Right cardiac atrium (tissue), 5 donors: ENCODE data around the gene HOXB2. TPM values are rescaled to one million over a fixed set of nuclear protein-coding genes. Genes with fewer than 3 reads are reported as not detected.
A peak's percentile ranks its signal among the peaks of the same experiment; 100 is the strongest.

Experiments
- ATAC-seq, 2 donors: fragments of 200-7000 bp; cut with Tn5 transposase; one replicate each; pipeline versions ENCODE4 v1.8.0 to v1.9.1; 2020; ENCODE audit warnings: moderate library complexity in 2 of 2, mild to moderate bottlenecking in 1 of 2
- DNase-seq, 3 donors: peaks; one replicate each; pipeline ENCODE4 v3.0.0-alpha.2; 2020
- H3K27ac ChIP-seq: one replicate; pipeline ENCODE4 v1.5.1; 2013; ENCODE audit warnings: mild to moderate bottlenecking, low read length, control low read depth, moderate library complexity
- H3K27me3 ChIP-seq: one replicate; pipeline ENCODE4 v1.6.1; 2013; ENCODE audit not compliant: control insufficient read depth, insufficient read depth
- H3K4me1 ChIP-seq: one replicate; pipeline ENCODE4 v1.6.1; 2013; ENCODE audit warnings: low read length; ENCODE audit not compliant: control insufficient read depth, insufficient read depth
- H3K4me3 ChIP-seq: one replicate; pipeline ENCODE4 v1.5.1; 2013; ENCODE audit warnings: low read length, control low read depth
- H3K9me3 ChIP-seq: one replicate; pipeline ENCODE4 v1.6.1; 2013; ENCODE audit warnings: low read length; ENCODE audit not compliant: control insufficient read depth
- WGBS: extraction: QIAGEN DNeasy Blood & Tissue Kit; methylation state at CpG from one replicate; pipeline ENCODE4 v1.1.7; 2013; 5-methylcytosine and 5-hydroxymethylcytosine counted together
- intact Hi-C, 4 donors: fragments of 100-400 bp; cut with DNase I; formaldehyde crosslinking; loops; one replicate each; pipeline versions ENCODE4 v1.11.0 to v1.14.0; 2022 to 2023
- polyA plus RNA-seq: library from polyadenylated mRNA; stranded (reverse); fragments of 200-250 nt; gene quantifications from one replicate; pipeline ENCODE4 v1.2.3, GENCODE V29; 2013
- total RNA-seq, 4 donors: library from RNA; stranded (reverse); fragmentation: NEBNext Ultra II Directional; extraction: Animal tissue kit (Norgen Biotek cat#: 25700); gene quantifications; one replicate each; pipeline ENCODE4 v1.2.1, GENCODE V29; 2021
- donor health status: healthy with polysubstance abuse.
- donor health status: DM: no; HTN: yes; CAD: no.
- donor health status: DM: no; HTN: no; CAD: no.
- donor health status: DM: no; HTN: yes; CAD: no; lungs with severe emphysema.
- donor health status: DM: yes; HTN: yes; CAD: no.

HOXB2 gene
- total and polyA plus RNA-seq, 5 donors: 2.4 to 9.9 (median 5.5) TPM

DNA sequence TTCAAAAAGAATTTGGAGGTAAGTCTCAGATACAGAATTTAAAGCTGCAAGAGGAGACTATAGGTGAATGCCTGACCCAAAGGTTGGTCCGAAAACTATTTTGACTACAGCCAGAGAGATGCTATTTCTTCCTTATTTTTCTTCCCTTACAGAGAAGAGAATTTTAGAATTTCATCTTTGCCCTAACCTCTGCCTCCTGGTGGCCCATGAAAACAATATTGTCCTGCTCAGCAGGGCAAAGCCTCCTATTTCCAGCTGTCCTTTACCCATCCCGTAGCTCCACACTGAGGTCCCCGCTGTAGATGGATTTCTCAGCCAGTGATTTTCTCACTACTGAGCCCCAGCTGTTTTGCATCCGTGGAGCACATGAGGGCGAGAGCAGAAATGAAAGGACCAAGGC, 38.7 kb downstream of the HOXB2 start:
- H3K9me3 ChIP-seq: no peaks in the 10 kb centered on the region
- peaks cover 5% of the 10 kb centered on the region for H3K27me3 ChIP-seq
- DNase-seq (no peak), ATAC-seq (no peak)
- intact Hi-C loops: no loop called here
- H3K4me1 ChIP-seq: no peaks in the 10 kb centered on the region
- 77% methylated on average over 5 of the region's 5 CpGs for WGBS
- H3K27ac ChIP-seq: no peak overlapping the region
- H3K4me3 ChIP-seq: no peak overlapping the region

DNA sequence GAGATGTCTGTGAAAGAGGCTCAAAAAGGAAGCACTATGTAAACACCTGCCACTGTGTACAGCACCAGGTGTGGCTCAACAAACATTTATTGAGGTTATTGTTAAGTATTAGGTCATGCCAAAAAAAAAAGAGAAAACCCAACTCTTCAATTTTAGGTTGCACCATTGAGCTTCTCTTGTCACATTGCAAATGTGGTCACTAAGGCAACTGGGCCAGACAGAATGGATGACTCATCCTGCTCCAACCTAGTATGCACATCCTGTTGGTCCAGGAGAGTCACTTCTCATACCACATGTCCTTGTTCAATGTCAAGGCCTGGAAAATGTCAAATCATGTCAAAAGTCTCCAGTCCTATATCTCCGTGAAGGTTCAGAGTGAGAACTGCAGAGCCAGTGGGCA, 39.1 kb downstream of the HOXB2 start:
- Histone ChIP-seq H3K27me3 (peaks cover 4% of the 10 kb centered on the region), H3K4me1 (no peaks in the 10 kb centered on the region), H3K9me3 (no peaks in the 10 kb centered on the region), H3K27ac (no peak overlapping the region), H3K4me3 (no peak overlapping the region)
- intact Hi-C loops: no loop called here
- ATAC-seq: peak in 1 of 2 donors; percentile 46
- DNase-seq: no peak
- WGBS: 54% methylated on average over 1 of the region's 1 CpG

DNA sequence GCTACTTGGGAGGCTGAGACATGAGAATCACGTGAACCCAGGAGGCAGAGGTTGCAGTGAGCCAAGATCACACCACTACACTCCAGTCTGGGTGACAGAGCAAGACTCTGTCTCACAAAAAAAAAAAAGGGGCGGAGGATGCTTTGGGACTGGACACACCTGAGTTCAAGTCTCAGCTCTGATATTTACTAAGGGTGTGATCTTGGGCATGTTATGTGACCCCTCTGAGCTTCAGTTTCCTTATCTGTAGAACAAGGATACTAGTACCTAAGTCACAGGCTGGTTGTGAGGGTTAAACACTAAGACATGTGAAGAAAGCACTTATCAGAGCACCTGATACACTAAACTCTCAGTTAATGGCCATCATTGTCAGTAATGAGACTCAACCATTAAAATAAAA, 40.0 kb downstream of the HOXB2 start:
- WGBS: 89% methylated on average over 2 of the region's 2 CpGs
- ATAC-seq (no peak), DNase-seq (no peak)
- H3K4me3 ChIP-seq: no peak overlapping the region
- no peak overlapping the region for H3K27ac ChIP-seq
- peaks cover 4% of the 10 kb centered on the region for H3K27me3 ChIP-seq
- intact Hi-C loops: no loop called here
- no peaks in the 10 kb centered on the region for H3K9me3 ChIP-seq
- H3K4me1 ChIP-seq: no peaks in the 10 kb centered on the region

DNA sequence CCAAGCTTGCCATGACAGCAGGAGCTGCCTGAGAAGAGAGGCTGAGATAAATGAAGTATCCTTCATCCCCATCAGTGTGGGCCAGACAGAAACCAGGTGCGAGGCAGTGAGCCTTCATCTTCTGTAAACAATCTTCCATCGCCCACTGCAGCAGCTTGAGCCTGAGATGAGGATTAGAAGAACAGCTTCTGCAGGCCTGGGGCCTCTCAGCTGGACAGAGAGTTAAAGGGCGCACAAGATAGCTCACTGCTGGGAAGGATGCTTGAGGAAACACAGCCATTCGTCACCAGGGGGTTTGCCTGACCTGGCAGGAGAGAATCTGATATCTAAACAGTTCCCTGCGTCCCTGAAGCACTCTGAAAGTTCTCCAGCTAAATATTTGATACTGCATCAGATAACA, 41.2 kb downstream of the HOXB2 start:
- ATAC-seq (no peak), DNase-seq (no peak)
- Histone ChIP-seq H3K9me3 (no peaks in the 10 kb centered on the region), H3K27ac (no peak overlapping the region), H3K27me3 (peaks cover 4% of the 10 kb centered on the region), H3K4me1 (no peaks in the 10 kb centered on the region), H3K4me3 (no peak overlapping the region)
- intact Hi-C loops: no loop called here
- 59% methylated on average over 5 of the region's 5 CpGs for WGBS

DNA sequence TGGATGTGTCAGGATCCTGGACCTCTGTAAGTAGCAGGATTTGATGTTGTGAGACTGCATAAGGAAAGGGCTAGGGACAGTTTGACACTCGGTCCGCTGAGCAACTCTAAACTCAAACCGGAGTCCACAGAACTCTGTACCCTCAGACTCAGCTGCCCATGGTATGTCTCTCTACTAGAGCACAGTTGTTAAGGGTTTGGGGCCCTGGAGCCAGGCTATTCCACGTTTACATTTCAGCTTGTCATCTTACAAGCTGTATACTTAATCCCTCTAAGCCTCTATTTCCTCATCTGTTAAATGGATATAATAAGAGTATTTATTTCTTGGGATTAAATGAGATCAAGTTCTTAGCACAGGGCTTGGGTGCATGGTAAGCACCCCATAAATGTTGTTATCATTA, 42.0 kb downstream of the HOXB2 start:
- ATAC-seq (no peak), DNase-seq (no peak)
- Histone ChIP-seq H3K4me1 (no peaks in the 10 kb centered on the region), H3K27me3 (peaks cover 4% of the 10 kb centered on the region), H3K9me3 (no peaks in the 10 kb centered on the region), H3K27ac (no peak overlapping the region), H3K4me3 (no peak overlapping the region)
- intact Hi-C loops: no loop called here
- 78% methylated on average over 4 of the region's 4 CpGs for WGBS

DNA sequence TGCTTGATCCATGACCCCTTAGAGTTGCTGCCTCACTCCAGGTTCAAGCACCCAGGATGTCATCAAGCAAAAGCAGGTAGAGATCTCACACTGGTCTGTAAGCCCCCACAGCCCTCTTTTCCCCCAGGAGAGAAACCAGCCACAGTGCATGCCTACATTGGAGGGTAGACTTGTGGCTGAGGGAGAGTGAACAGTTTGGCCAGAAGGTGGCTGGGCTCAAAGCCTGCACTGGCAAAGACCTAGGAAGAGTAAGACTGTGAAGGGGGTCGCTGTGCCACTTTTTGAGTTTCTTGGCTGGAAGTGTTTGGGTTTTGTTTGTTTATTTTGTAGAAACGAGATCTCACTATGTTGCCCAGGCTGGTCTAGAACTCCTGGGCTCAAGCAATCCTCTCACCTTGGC, 42.6 kb downstream of the HOXB2 start:
- no peaks in the 10 kb centered on the region for H3K4me1 ChIP-seq
- H3K4me3 ChIP-seq: no peak overlapping the region
- no peak for DNase-seq
- H3K9me3 ChIP-seq: no peaks in the 10 kb centered on the region
- no peak overlapping the region for H3K27ac ChIP-seq
- no peak for ATAC-seq
- peaks cover 4% of the 10 kb centered on the region for H3K27me3 ChIP-seq
- WGBS: 77% methylated on average over 2 of the region's 2 CpGs
- intact Hi-C loops: no loop called here

DNA sequence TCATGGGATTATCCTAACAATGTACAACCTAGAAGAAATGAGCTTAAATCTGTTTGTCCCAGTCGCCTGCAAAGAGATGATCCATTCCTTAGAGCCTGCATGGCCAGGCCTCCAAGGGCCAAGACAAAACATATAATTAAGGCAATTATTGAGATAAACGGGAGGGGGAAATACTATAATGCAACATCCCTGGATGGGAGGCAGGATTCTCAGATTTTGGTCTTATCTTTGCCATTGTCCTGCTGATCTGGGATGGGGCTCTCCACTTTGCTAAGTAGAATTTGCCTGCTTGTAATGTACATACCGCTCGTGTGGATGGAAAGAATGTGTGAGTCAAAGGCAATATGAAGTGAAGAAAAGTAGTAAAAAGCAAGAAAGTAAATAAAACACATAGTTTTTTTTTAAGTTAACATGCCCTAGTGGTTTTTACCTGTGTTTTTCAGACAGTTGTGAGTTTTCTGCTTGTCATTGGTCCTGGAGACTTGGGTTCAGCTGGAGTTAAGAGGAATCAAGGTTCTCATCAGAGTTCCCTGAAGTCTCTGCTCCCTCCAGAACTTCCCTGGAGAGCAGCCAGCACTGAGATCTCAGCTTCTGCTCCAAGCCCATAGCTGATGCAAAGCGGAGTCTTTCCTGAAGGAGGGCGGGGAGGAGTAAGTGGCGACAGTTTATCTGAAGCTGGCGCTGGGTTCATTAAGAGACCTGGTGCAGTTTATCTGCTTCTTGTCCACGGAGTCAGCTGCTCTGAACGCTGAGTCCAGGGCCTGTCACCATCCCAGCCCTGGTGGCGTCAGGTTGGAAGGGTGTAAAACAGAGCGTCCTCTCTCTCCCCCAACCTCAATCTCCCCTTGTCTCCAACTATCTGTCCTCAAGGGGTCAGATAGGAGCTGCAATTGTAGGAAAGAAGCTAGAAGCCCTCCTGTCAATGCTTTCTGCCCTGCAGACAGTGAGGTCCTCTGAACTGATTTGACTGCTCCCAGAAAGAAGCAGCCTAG, 44.2 kb downstream of the HOXB2 start:
- Histone ChIP-seq H3K4me3 (no peak overlapping the region), H3K9me3 (no peaks in the 10 kb centered on the region), H3K27ac (no peak overlapping the region), H3K27me3 (peaks cover 4% of the 10 kb centered on the region), H3K4me1 (no peaks in the 10 kb centered on the region)
- ATAC-seq: no peak
- intact Hi-C loops: no loop called here
- WGBS: 44% methylated on average over 12 of the region's 12 CpGs
- peak in 2 of 3 donors; percentile 20 to 32 for DNase-seq

DNA sequence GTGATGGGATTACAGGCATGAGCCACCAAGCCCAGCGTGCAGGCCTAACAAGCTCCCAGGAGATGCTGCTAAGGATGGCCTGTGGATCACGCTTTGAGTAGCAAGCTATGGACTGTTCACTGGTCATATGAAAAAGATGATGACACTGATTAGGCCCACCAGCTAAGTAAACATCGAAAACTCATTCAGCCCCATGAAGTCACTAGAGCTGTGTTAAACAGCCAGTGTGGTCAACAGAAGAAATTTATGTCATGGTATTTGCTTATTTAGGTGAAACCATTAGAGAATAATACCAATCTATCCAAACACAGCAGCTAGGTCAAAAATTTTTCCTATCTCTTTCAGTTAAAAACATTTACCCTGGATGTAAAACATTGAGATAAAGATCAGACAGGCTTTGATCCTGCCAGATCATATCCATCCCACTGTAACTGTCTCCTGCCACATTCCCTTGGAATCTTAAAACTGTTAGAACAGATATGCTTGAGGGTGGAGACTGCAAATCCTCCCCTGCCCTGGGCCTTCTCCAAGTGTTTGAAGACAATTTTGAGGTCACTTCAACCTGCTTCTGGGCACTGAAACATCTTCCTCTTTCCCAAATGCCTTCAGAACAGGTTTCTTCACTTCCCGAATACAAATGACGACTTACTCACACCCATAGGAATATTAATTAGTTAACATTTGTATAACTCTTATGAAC, 45.0 kb downstream of the HOXB2 start:
- H3K4me1 ChIP-seq: no peaks in the 10 kb centered on the region
- intact Hi-C loops: no loop called here
- WGBS: 91% methylated on average over 5 of the region's 5 CpGs
- peaks cover 4% of the 10 kb centered on the region for H3K27me3 ChIP-seq
- no peak overlapping the region for H3K4me3 ChIP-seq
- no peak overlapping the region for H3K27ac ChIP-seq
- no peaks in the 10 kb centered on the region for H3K9me3 ChIP-seq
- no peak for DNase-seq
- ATAC-seq: no peak

DNA sequence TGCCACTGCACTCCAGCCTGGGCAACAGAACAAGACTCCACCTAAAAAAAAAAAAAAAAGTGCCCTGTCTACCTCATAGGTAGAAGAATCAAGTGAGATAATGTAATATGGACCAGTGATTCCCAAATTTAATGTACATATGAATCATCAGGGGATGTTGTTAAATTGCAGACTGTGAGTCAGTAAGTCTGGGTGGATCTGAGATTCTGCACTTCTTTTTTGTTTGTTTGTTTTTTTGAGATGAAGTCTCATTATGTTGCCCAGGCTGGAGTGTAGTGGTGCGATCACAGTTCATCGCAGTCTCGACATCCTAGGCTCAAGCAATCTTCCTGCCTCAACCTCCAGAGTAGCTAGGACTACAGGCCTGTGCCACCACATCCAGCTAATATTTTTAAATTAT, 45.7 kb downstream of the HOXB2 start:
- intact Hi-C loops: no loop called here
- DNase-seq (no peak), ATAC-seq (no peak)
- no peaks in the 10 kb centered on the region for H3K9me3 ChIP-seq
- no peaks in the 10 kb centered on the region for H3K4me1 ChIP-seq
- H3K27ac ChIP-seq: no peak overlapping the region
- 98% methylated on average over 3 of the region's 3 CpGs for WGBS
- H3K4me3 ChIP-seq: no peak overlapping the region
- peaks cover 4% of the 10 kb centered on the region for H3K27me3 ChIP-seq

DNA sequence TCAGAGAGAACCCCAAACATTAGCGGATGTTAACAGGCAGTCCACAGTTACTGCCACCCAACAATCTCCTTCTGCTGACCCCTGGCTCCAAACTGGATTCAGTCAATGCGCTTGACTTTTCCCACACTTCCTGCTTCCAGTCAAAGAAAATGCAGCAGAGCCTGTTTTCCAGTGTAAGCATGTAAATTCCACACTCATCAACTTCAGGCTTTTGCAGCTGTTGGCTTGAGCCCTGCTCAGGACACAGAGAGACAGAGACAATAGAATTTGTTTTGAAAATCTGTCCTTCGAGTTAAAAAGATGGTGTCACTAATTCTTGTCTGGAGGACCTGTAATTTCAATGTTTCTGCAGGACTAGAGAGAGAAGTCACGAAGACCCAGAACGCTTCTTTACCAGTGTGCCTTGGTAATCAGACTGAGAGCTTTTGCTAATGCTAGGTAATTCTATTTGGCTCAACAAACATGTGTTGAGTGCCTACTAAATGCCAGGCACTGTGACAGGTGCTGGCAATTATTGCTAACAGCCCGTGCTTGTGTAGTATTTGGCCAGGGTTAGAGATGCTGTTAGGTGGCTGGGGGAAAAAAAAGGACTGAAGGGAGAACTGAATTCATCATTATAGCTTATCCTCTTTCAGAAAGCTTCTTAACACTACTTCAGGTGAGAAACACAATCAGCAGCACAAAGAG, 46.6 kb downstream of the HOXB2 start:
- no peak for ATAC-seq
- Histone ChIP-seq H3K9me3 (no peaks in the 10 kb centered on the region), H3K27me3 (no peaks in the 10 kb centered on the region), H3K27ac (no peak overlapping the region), H3K4me1 (no peaks in the 10 kb centered on the region), H3K4me3 (no peak overlapping the region)
- 71% methylated on average over 6 of the region's 6 CpGs for WGBS
- no peak for DNase-seq
- intact Hi-C loops: no loop called here

DNA sequence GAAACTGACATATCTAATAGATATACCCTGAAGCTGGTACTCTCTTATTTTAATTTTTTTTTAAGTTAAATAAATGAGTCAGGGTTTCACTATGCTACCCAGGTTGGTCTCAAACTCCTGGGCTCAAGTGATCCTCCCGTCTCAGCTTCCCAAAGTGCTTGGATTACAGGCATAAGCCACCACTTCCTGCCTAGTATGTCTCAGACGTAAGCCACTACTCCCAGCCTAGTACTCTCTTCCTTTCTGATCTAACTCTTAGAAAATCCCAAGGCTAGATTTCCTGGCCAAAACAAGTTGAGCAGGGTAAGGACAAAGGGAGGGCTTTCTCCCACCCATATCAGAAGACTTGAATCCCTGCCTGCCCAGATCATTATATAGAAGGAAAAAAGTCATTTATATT, 47.8 kb downstream of the HOXB2 start:
- no peaks in the 10 kb centered on the region for H3K27me3 ChIP-seq
- no peaks in the 10 kb centered on the region for H3K4me1 ChIP-seq
- intact Hi-C loops: no loop called here
- no peak for DNase-seq
- H3K27ac ChIP-seq: no peak overlapping the region
- H3K4me3 ChIP-seq: no peak overlapping the region
- 51% methylated on average over 2 of the region's 2 CpGs for WGBS
- ATAC-seq: no peak
- no peaks in the 10 kb centered on the region for H3K9me3 ChIP-seq
